ENCODE measurements around the gene CEP43. TPM values are rescaled to one million over a fixed set of nuclear protein-coding genes. Genes with fewer than 3 reads are reported as not detected.

The CEP43 gene
- total and polyA plus RNA-seq, 2 of the 8 experiments (the other 6 are each of a cell fraction or from before 2014, with no cell fraction given), result 12.0 to 31.2 TPM

DNA sequence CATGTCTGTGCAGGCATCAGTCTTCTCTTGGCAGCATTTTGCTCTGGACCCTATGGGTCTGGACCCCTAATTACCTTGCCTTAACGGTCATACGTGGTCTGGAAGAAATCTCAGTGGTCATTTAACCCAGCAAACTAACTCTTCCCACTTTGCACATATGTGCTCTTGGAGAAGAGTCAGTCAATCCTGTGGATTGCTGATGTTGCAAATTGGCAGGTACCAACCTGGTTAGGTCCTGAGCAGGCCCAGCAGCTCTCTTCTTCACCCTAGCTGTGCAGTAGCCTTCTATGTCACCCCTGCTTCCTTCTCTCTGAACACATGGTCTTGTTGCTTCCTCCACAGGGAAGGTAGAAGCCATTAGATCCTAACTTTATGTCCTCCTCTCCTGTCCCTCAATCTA, 1.6 kb downstream of the CEP43 start:
- no peak overlapping the region for H2BK20ac ChIP-seq (ENCODE audit: low read length)
- H2BK5ac ChIP-seq (ENCODE audit: low read depth, low read length), result no peak overlapping the region
- H2BK15ac ChIP-seq (ENCODE audit: low read length), result no peak overlapping the region
- H3K9ac ChIP-seq (replicated peaks in 1 of 4; ENCODE audit: extremely low read depth in 1 of 4, low read depth in 3 of 4, low read length in 3 of 4), result no peak overlapping the region
- H3K27ac ChIP-seq (ENCODE audit: low read depth, low read length), result no peak overlapping the region
- H4K8ac ChIP-seq (ENCODE audit: extremely low read depth, insufficient read depth, low read length), result no peak overlapping the region
- CTCF ChIA-PET (ENCODE audit: partially characterized antibody), result interaction anchor here (1.1 to 2.6 kb wide), 3 partner anchors 11 to 226 kb away, joined by 3 to 13 read pairs (median 8); no protein-coding TSS in a partner anchor
- H3K18ac ChIP-seq (ENCODE audit: extremely low read depth, low read length), result no peak overlapping the region
- no peaks in the 10 kb centered on the region for H3K9me3 ChIP-seq (ENCODE audit: insufficient read depth in 2 of 2, low read depth in 1 of 2, low read length in 1 of 2)
- H2BK12ac ChIP-seq (ENCODE audit: low read depth, low read length), result no peak overlapping the region
- no peaks in the 10 kb centered on the region for H3K27me3 ChIP-seq (replicated peaks in 1 of 4; ENCODE audit: control insufficient read depth in 3 of 4, extremely low read depth in 1 of 4, insufficient read depth in 3 of 4, low read length in 3 of 4)
- peaks cover 4 to 63% of the 10 kb centered on the region in 2 experiments for H3K79me2 ChIP-seq (ENCODE audit: control insufficient read depth in 1 of 2, insufficient read depth in 2 of 2, low read length in 2 of 2)
- H3K36me3 ChIP-seq (ENCODE audit: control insufficient read depth in 2 of 4, insufficient read depth in 4 of 4, low read length in 3 of 4), result peaks cover 2 to 49% (median 17%) of the 10 kb centered on the region in 4 experiments; a peak in 6 of 8 replicates
- peaks cover 6 to 8% of the 10 kb centered on the region in 2 experiments for H4K20me1 ChIP-seq (replicated peaks in 1 of 2; ENCODE audit: control insufficient read depth in 1 of 2, insufficient read depth in 2 of 2, low read length in 2 of 2)
- peaks cover 6% of the 10 kb centered on the region; the same call in 1 of the 2 replicates for H3K23me2 ChIP-seq (ENCODE audit: low read depth, low read length)
- 90% methylated on average over 2 of the region's 2 CpGs; no CpG with 5 or more reads in 1 of the 2 experiments for WGBS, 2 experiments (ENCODE audit: extremely low coverage in 1 of 2, insufficient coverage in 1 of 2, insufficient read length in 1 of 2, insufficient replicate concordance in 2 of 2, low coverage in 1 of 2, low lambda C conversion rate in 2 of 2, missing lambda C conversion rate in 1 of 2)
- no peak overlapping the region for H3K14ac ChIP-seq (ENCODE audit: insufficient read length)
- DNase-seq (ENCODE audit: low read depth in 1 of 2, low spot score in 2 of 2), result no peak
- peaks cover 12% of the 10 kb centered on the region for H3K79me1 ChIP-seq (ENCODE audit: low read depth, low read length)
- H2BK120ac ChIP-seq (replicated peaks; ENCODE audit: low read depth, low read length), result no peak overlapping the region
- POLR2A ChIA-PET (ENCODE audit: partially characterized antibody), result interaction anchor here (0.5 to 2.1 kb wide), 2 partner anchors 8 to 213 kb away, joined by 3 to 11 read pairs; no protein-coding TSS in a partner anchor
- peak overlapping the region in 2 of 4 experiments; percentile 7 to 90; a peak in 4 of 8 replicates for H3K4me3 ChIP-seq (ENCODE audit: extremely low read depth in 1 of 4, insufficient read depth in 2 of 4, low read depth in 3 of 4, low read length in 4 of 4)
- H2AFZ ChIP-seq (ENCODE audit: low read length), result no peak overlapping the region
- no peak overlapping the region for H4K91ac ChIP-seq (replicated peaks; ENCODE audit: insufficient read length, low read length)
- H4K5ac ChIP-seq (ENCODE audit: insufficient read length, low read depth, low read length), result no peak overlapping the region
- peaks cover 0 to 8% (median 4%) of the 10 kb centered on the region in 4 experiments; a peak in 5 of 7 replicates for H3K4me1 ChIP-seq (replicated peaks in 1 of 4; ENCODE audit: control insufficient read depth in 3 of 4, insufficient read depth in 4 of 4, low read length in 3 of 4)
- H2AK5ac ChIP-seq (ENCODE audit: low read depth, low read length), result no peak overlapping the region
- H3K23ac ChIP-seq (ENCODE audit: insufficient read length), result no peak overlapping the region
- H3K4ac ChIP-seq (replicated peaks; ENCODE audit: insufficient read length, low read depth, low read length), result no peak overlapping the region
- no peak for FAIRE-seq
- peak overlapping the region; percentile 67 to 83 for H3K4me2 ChIP-seq (ENCODE audit: insufficient read depth in 1 of 2, low read depth in 2 of 2, low read length in 2 of 2)
- no peak overlapping the region for H3K56ac ChIP-seq (replicated peaks; ENCODE audit: insufficient read length, low read depth, low read length)
- TF ChIP-seq SIX5 (IDR thresholded peaks at IDR 0.05; ENCODE audit: low read depth, low read length) (no peak), NRF1 (IDR thresholded peaks at IDR 0.05; ENCODE audit: low read depth, low read length) (no peak), CHD2 (IDR thresholded peaks at IDR 0.05; ENCODE audit: low read length) (no peak)
